ENCODE results near the gene TBXAS1. TPM values are rescaled to one million over a fixed set of nuclear protein-coding genes. Genes with fewer than 3 reads are reported as not detected.

TBXAS1 gene
- polyA plus RNA-seq, 1 donor from 2014 or later: 0.93 TPM

- no peak overlapping the region for H3K4me2 ChIP-seq (ENCODE audit: low read length)
- no peaks in the 10 kb centered on the region for H3K9me2 ChIP-seq (ENCODE audit: insufficient read depth, low read length)
- no peaks in the 10 kb centered on the region for H3K27me3 ChIP-seq (ENCODE audit: insufficient read depth, low read depth, low read length)
- TF ChIP-seq EZH2 (IDR thresholded peaks at IDR 0.05; ENCODE audit: borderline replicate concordance, insufficient read depth, low read length, poor library complexity, severe bottlenecking) (no peak), RAD21 (conservative IDR thresholded peaks at IDR 0.05) (no peak), MXI1 (conservative IDR thresholded peaks at IDR 0.05; ENCODE audit: poor library complexity, severe bottlenecking) (no peak), REST (IDR thresholded peaks at IDR 0.05; ENCODE audit: borderline replicate concordance) (no peak), CTCF (IDR thresholded peaks at IDR 0.05; ENCODE audit: poor library complexity, severe bottlenecking) (no peak), EP300 (conservative IDR thresholded peaks at IDR 0.05; ENCODE audit: poor library complexity, severe bottlenecking) (no peak), SMC3 (conservative IDR thresholded peaks at IDR 0.05; ENCODE audit: poor library complexity) (no peak), TAF1 (IDR thresholded peaks at IDR 0.05; ENCODE audit: low read depth) (no peak), POLR2AphosphoS5 (IDR thresholded peaks at IDR 0.05) (no peak)
- no peaks in the 10 kb centered on the region for H4K20me1 ChIP-seq (ENCODE audit: insufficient read depth)
- no peak overlapping the region for H3K4me3 ChIP-seq (ENCODE audit: low read length)
- H2AFZ ChIP-seq (ENCODE audit: low read depth, low read length): no peak overlapping the region
- H3K36me3 ChIP-seq (ENCODE audit: insufficient read depth, low read length): no peaks in the 10 kb centered on the region
- no peak overlapping the region for H3K27ac ChIP-seq (ENCODE audit: low read length)
- H3K9ac ChIP-seq (ENCODE audit: low read length): no peak overlapping the region
- H3K79me2 ChIP-seq (replicated peaks; ENCODE audit: insufficient read depth, low read length): no peaks in the 10 kb centered on the region
- H3K9me3 ChIP-seq (ENCODE audit: low read length): no peaks in the 10 kb centered on the region
- H3F3A ChIP-seq (ENCODE audit: insufficient read depth, low read length, poor library complexity, severe bottlenecking): no peaks in the 10 kb centered on the region
These were observed 155.8 kb downstream of the TBXAS1 start for GRCh38 chr7:139984642-139985539.

GRCh38 chr7:139985811-139986210, 156.7 kb downstream of the TBXAS1 start:
- Histone ChIP-seq H3K4me3 (ENCODE audit: low read length) (no peak overlapping the region), H3K9me3 (ENCODE audit: low read length) (no peaks in the 10 kb centered on the region), H3F3A (ENCODE audit: insufficient read depth, low read length, poor library complexity, severe bottlenecking) (no peaks in the 10 kb centered on the region), H3K79me2 (replicated peaks; ENCODE audit: insufficient read depth, low read length) (no peaks in the 10 kb centered on the region), H3K9ac (ENCODE audit: low read length) (no peak overlapping the region), H3K27me3 (ENCODE audit: insufficient read depth, low read depth, low read length) (no peaks in the 10 kb centered on the region), H2AFZ (ENCODE audit: low read depth, low read length) (no peak overlapping the region), H3K9me2 (ENCODE audit: insufficient read depth, low read length) (no peaks in the 10 kb centered on the region), H4K20me1 (ENCODE audit: insufficient read depth) (no peaks in the 10 kb centered on the region), H3K36me3 (ENCODE audit: insufficient read depth, low read length) (no peaks in the 10 kb centered on the region), H3K4me2 (ENCODE audit: low read length) (no peak overlapping the region), H3K27ac (ENCODE audit: low read length) (no peak overlapping the region)
- TF ChIP-seq SMC3 (conservative IDR thresholded peaks at IDR 0.05; ENCODE audit: poor library complexity) (no peak), MXI1 (conservative IDR thresholded peaks at IDR 0.05; ENCODE audit: poor library complexity, severe bottlenecking) (no peak), EP300 (conservative IDR thresholded peaks at IDR 0.05; ENCODE audit: poor library complexity, severe bottlenecking) (no peak), EZH2 (IDR thresholded peaks at IDR 0.05; ENCODE audit: borderline replicate concordance, insufficient read depth, low read length, poor library complexity, severe bottlenecking) (no peak), TAF1 (IDR thresholded peaks at IDR 0.05; ENCODE audit: low read depth) (no peak), RAD21 (conservative IDR thresholded peaks at IDR 0.05) (no peak), CTCF (IDR thresholded peaks at IDR 0.05; ENCODE audit: poor library complexity, severe bottlenecking) (no peak), POLR2AphosphoS5 (IDR thresholded peaks at IDR 0.05) (no peak), REST (IDR thresholded peaks at IDR 0.05; ENCODE audit: borderline replicate concordance) (no peak)

Data from neural cell (in vitro differentiated cells).